Osteoblast (primary cell): ENCODE results near the gene SNX10. TPM values are rescaled to one million over a fixed set of nuclear protein-coding genes. Genes with fewer than 3 reads are reported as not detected.

Source experiments
- DNase-seq: peaks from one replicate; pipeline ENCODE4 v3.0.0; 2011; ENCODE audit warnings: low spot score, mixed read lengths; ENCODE audit not compliant: insufficient read length; ENCODE audit errors: missing footprints
- H2AFZ ChIP-seq: 2 replicates; pipeline ENCODE4 v1.6.0; 2011; ENCODE audit warnings: mild to moderate bottlenecking, low read length
- H3K27ac ChIP-seq: 2 replicates; pipeline ENCODE4 v1.5.1; 2011; ENCODE audit warnings: mild to moderate bottlenecking, low read depth, low read length, moderate library complexity
- H3K27me3 ChIP-seq: 2 replicates; pipeline ENCODE4 v1.6.0; 2012; ENCODE audit warnings: mild to moderate bottlenecking, control low read depth, inconsistent platforms, low read length, moderate library complexity; ENCODE audit not compliant: insufficient read depth
- H3K36me3 ChIP-seq: 2 replicates; pipeline ENCODE4 v1.5.1; 2011; ENCODE audit warnings: mild to moderate bottlenecking, low read length, control low read depth, moderate library complexity; ENCODE audit not compliant: insufficient read depth
- H3K4me1 ChIP-seq: 2 replicates; pipeline ENCODE4 v1.5.1; 2011; ENCODE audit warnings: mild to moderate bottlenecking, low read length, control low read depth, moderate library complexity; ENCODE audit not compliant: insufficient read depth
- H3K4me2 ChIP-seq: 2 replicates; pipeline ENCODE4 v1.6.0; 2011; ENCODE audit warnings: mild to moderate bottlenecking, low read length; ENCODE audit not compliant: insufficient read depth
- H3K4me3 ChIP-seq: fragments of 200-600 bp; sonication (generic); 3 replicates; pipeline ENCODE4 v1.5.1; 2012; ENCODE audit warnings: mild to moderate bottlenecking, low read length, inconsistent platforms; ENCODE audit not compliant: insufficient read depth
- H3K79me2 ChIP-seq: 2 replicates; pipeline ENCODE4 v1.6.0; 2012; ENCODE audit warnings: mild to moderate bottlenecking, low read length, control low read depth, inconsistent platforms; ENCODE audit not compliant: insufficient read depth
- H3K9me3 ChIP-seq: 2 replicates; pipeline ENCODE4 v1.5.1; 2011; ENCODE audit warnings: low read depth, low read length, control low read depth
- H4K20me1 ChIP-seq: 2 replicates; pipeline ENCODE4 v1.6.0; 2012; ENCODE audit warnings: mild to moderate bottlenecking, low read length, control low read depth; ENCODE audit not compliant: insufficient read depth
- total RNA-seq: library from RNA; depleted of rRNA; stranded (reverse); fragments of >200 nt; gene quantifications from 2 replicates; pipeline ENCODE4 v1.2.3, GENCODE V29; 2012
- TF ChIP-seq, protein P1 (sequence below): IDR thresholded peaks from 2 replicates; pipeline ENCODE4 v1.5.1; 2011; ENCODE audit warnings: mild to moderate bottlenecking, low read depth, low read length, moderate library complexity; ENCODE audit errors: extremely low read depth

SNX10 gene
- total RNA-seq, 1 donor: 0.72 TPM

DNA sequence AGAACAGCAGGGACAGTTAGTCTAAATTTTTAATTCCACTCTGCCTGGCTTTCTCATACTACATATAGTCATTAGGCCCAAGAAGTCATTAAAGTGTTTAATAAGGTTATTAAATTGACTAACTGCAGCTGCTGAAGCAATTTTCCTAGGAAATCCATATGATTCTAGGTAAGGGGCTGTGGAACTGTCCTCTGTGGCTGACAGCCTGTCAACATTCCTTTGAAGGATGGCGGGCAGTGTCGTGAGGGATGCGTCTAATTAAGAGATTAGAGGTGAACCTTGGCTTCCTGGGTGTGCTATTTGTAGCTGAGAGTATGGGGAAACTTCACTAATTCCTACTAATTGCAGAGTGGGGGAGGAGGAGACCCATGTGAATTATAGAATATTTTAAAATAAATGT is 64.6 kb downstream of the SNX10 start:
- no peak overlapping the region for H3K27ac ChIP-seq
- no peaks in the 10 kb centered on the region for H4K20me1 ChIP-seq
- H3K4me3 ChIP-seq: no peak overlapping the region
- no peak overlapping the region for H2AFZ ChIP-seq
- no peaks in the 10 kb centered on the region for H3K4me1 ChIP-seq
- no peaks in the 10 kb centered on the region for H3K9me3 ChIP-seq
- TF ChIP-seq, protein P1, sequence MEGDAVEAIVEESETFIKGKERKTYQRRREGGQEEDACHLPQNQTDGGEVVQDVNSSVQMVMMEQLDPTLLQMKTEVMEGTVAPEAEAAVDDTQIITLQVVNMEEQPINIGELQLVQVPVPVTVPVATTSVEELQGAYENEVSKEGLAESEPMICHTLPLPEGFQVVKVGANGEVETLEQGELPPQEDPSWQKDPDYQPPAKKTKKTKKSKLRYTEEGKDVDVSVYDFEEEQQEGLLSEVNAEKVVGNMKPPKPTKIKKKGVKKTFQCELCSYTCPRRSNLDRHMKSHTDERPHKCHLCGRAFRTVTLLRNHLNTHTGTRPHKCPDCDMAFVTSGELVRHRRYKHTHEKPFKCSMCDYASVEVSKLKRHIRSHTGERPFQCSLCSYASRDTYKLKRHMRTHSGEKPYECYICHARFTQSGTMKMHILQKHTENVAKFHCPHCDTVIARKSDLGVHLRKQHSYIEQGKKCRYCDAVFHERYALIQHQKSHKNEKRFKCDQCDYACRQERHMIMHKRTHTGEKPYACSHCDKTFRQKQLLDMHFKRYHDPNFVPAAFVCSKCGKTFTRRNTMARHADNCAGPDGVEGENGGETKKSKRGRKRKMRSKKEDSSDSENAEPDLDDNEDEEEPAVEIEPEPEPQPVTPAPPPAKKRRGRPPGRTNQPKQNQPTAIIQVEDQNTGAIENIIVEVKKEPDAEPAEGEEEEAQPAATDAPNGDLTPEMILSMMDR: no peak
- H3K4me2 ChIP-seq: no peak overlapping the region
- no peaks in the 10 kb centered on the region for H3K27me3 ChIP-seq
- H3K79me2 ChIP-seq: no peaks in the 10 kb centered on the region
- no peaks in the 10 kb centered on the region for H3K36me3 ChIP-seq
- DNase-seq: no peak

DNA sequence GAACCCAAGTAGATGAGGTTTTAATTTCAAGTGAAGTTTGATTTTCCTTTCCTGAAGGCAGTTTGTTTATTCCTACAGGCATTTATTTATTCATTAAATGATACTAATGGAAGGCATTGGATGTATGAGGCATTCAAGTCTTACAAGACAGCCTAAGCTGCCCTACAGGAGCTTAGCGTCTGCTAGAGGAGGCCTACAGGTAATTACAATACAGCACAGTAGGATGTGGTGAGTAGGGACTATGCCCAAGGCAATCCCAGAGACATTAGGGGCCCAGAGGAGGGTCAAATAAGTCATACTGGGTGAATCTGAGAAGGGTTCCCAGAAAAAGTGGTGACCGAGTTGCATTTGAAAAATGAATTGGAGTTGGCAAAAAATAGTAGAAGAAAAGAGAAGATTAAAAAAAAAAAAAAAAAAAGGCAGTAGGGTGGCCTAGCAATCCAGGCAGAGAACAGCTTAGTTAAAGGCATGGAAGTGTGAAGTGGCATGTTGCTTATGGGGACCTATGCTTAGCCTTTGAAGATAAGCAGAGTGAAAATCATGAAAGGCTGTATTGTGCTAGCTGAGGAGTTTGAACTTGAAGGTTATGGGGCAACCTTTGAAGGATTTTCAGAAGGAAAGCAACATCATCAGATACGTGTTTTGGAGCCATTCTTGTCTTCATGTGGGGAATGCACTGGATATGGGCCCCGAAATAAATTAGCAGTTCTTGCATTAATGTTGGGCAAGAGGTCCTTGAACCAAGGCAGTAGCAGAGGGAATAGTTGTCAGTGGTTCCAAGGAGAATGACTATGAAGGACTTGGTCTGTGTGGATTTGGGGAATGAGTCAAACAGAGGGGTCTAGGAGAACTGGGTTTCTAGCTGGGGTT is 65.5 kb downstream of the SNX10 start:
- Histone ChIP-seq H3K27me3 (no peaks in the 10 kb centered on the region), H3K79me2 (no peaks in the 10 kb centered on the region), H3K27ac (no peak overlapping the region), H3K9me3 (no peaks in the 10 kb centered on the region), H3K36me3 (no peaks in the 10 kb centered on the region), H4K20me1 (no peaks in the 10 kb centered on the region), H2AFZ (no peak overlapping the region), H3K4me2 (no peak overlapping the region), H3K4me3 (no peak overlapping the region), H3K4me1 (no peaks in the 10 kb centered on the region)
- TF ChIP-seq, protein P1: no peak
- no peak for DNase-seq

DNA sequence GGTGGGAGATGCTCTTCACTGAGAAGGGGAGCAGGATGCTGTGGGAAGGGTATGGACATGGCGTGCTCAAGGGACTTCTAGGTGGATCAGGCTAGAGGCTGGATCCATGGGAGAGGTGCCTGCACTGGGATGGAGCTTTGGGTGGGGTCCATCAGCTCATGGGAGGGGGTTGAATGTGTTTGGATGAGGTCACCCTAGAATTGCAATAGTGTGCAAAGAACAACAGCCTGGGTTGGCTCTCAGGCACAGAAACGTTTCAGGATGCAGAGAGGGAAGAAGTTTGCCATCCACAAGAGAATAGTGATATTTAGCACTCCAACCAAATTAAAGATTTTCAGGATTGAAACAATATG is 66.1 kb downstream of the SNX10 start:
- H3K36me3 ChIP-seq: no peaks in the 10 kb centered on the region
- no peak overlapping the region for H2AFZ ChIP-seq
- H3K4me2 ChIP-seq: no peak overlapping the region
- no peak for DNase-seq
- H3K9me3 ChIP-seq: no peaks in the 10 kb centered on the region
- H3K4me3 ChIP-seq: no peak overlapping the region
- no peaks in the 10 kb centered on the region for H3K79me2 ChIP-seq
- no peak overlapping the region for H3K27ac ChIP-seq
- H3K4me1 ChIP-seq: no peaks in the 10 kb centered on the region
- no peaks in the 10 kb centered on the region for H4K20me1 ChIP-seq
- peaks cover 5% of the 10 kb centered on the region for H3K27me3 ChIP-seq
- TF ChIP-seq, protein P1: no peak

DNA sequence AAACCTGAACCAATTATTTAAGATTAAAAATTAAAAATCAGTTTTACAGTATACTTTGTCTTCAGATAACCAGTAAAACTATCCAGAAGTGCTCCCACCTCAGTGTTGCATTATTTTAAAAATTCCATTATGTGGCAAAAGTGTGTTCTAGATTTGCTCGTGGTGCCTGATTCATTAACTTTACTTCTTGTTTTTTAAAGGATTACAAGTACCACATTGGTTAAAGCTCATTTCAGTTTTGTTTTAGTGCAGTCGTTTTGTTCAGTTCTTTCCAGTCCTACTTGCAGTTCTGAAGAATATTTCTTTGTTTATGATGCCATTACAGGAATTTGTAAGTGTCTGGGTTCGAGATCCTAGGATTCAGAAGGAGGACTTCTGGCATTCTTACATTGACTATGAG is 69.0 kb downstream of the SNX10 start:
- no peaks in the 10 kb centered on the region for H4K20me1 ChIP-seq
- H3K27ac ChIP-seq: no peak overlapping the region
- H3K79me2 ChIP-seq: no peaks in the 10 kb centered on the region
- DNase-seq: no peak
- no peak overlapping the region for H3K4me2 ChIP-seq
- H3K9me3 ChIP-seq: no peaks in the 10 kb centered on the region
- TF ChIP-seq, protein P1: no peak
- H3K27me3 ChIP-seq: peaks cover 10% of the 10 kb centered on the region
- H3K36me3 ChIP-seq: no peaks in the 10 kb centered on the region
- no peak overlapping the region for H2AFZ ChIP-seq
- H3K4me3 ChIP-seq: no peak overlapping the region
- no peaks in the 10 kb centered on the region for H3K4me1 ChIP-seq
